Thyroid gland (tissue), 4 donors: Measurements from ENCODE around the gene NAA16. TPM values are rescaled to one million over a fixed set of nuclear protein-coding genes. Genes with fewer than 3 reads are reported as not detected.

Source experiments
- DNase-seq, 2 donors: peaks; one replicate each; pipeline ENCODE4 v3.0.0-alpha.2; 2019
- H3K27ac ChIP-seq, 3 donors: fragments of 200-600 bp; sonication (generic); 1 replicate in 2 of 3; 2 replicates in 1 of 3; pipeline ENCODE4 v1.5.1; 2016 to 2019; ENCODE audit warnings: mild to moderate bottlenecking in 1 of 3, moderate library complexity in 1 of 3
- H3K27me3 ChIP-seq: fragments of 200-600 bp; sonication (generic); one replicate; pipeline ENCODE4 v1.5.1; 2019
- H3K36me3 ChIP-seq, 2 donors: fragments of 200-600 bp; sonication (generic); one replicate each; pipeline ENCODE4 v1.5.1; 2016 to 2019
- H3K4me1 ChIP-seq, 2 donors: fragments of 200-600 bp; sonication (generic); one replicate each; pipeline ENCODE4 v1.5.1; 2017 to 2019
- H3K4me3 ChIP-seq, 3 donors: fragments of 200-600 bp; sonication (generic); replicated peaks in 1 of 3; 1 replicate in 2 of 3; 2 replicates in 1 of 3; pipeline ENCODE4 v1.5.1; 2016; ENCODE audit warnings: mild to moderate bottlenecking in 1 of 3
- H3K9me3 ChIP-seq: fragments of 200-600 bp; sonication (generic); one replicate; pipeline ENCODE4 v1.5.1; 2017
- POLR2A ChIP-seq, 2 donors: fragments of 450-650 bp; IDR thresholded peaks; one replicate each; pipeline ENCODE4 v1.6.1; 2017; ENCODE audit warnings: antibody characterized with exemption in 2 of 2, mild to moderate bottlenecking in 2 of 2, moderate library complexity in 1 of 2
- WGBS, 2 donors: methylation state at CpG; one replicate each; pipeline ENCODE4 v1.1.5; 2017; 5-methylcytosine and 5-hydroxymethylcytosine counted together
- intact Hi-C: fragments of 100-400 bp; cut with DNase I; formaldehyde crosslinking; loops from one replicate; pipeline ENCODE4 v1.15.1; 2023
- total RNA-seq, 4 donors: library from RNA; depleted of rRNA; stranded (reverse); fragments of >200 nt; gene quantifications; one replicate each; pipeline ENCODE4 v1.2.3, GENCODE V29; 2016
- TF ChIP-seq, protein P1 (sequence below), 6 experiments: fragments of 200-600 bp in 3 of 6; fragments of 450-650 bp in 3 of 6; sonication (generic) in 3 of 6; IDR thresholded peaks; one replicate each; pipeline ENCODE4 v1.5.1; 2016 to 2019; ENCODE audit warnings: antibody characterized with exemption in 6 of 6, mild to moderate bottlenecking in 2 of 6, inconsistent platforms in 1 of 6, moderate library complexity in 1 of 6

NAA16 gene
- total RNA-seq, 4 donors from 2014 or later = 16.9 to 42.7 (median 19.0) TPM

DNA sequence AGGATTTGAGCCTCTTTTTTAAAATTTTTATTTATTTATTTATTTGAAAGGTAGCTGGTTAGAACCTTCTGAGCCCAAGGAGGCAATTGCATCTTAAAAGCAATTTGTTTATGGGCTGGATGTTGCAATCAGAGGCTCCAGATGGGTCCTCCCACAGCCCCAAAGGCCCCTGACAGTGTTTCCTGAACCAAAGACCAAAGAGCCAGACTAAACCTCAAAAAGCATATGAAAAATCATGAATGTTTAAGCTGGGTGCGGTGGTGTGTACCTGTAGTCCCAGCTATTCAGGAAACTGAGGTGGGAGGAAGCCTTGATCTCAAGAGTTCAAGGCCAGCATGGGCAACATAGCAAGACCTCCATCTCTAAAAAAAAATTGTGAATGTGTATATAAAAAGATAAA is 78.5 kb downstream of the NAA16 start:
- Histone ChIP-seq H3K4me1 (no peaks in the 10 kb centered on the region), H3K9me3 (no peaks in the 10 kb centered on the region), H3K4me3 (no peak overlapping the region), H3K27me3 (no peaks in the 10 kb centered on the region), H3K27ac (no peak overlapping the region), H3K36me3 (no peaks in the 10 kb centered on the region)
- DNase-seq = no peak
- intact Hi-C loops = no loop called here
- TF ChIP-seq, protein P1, sequence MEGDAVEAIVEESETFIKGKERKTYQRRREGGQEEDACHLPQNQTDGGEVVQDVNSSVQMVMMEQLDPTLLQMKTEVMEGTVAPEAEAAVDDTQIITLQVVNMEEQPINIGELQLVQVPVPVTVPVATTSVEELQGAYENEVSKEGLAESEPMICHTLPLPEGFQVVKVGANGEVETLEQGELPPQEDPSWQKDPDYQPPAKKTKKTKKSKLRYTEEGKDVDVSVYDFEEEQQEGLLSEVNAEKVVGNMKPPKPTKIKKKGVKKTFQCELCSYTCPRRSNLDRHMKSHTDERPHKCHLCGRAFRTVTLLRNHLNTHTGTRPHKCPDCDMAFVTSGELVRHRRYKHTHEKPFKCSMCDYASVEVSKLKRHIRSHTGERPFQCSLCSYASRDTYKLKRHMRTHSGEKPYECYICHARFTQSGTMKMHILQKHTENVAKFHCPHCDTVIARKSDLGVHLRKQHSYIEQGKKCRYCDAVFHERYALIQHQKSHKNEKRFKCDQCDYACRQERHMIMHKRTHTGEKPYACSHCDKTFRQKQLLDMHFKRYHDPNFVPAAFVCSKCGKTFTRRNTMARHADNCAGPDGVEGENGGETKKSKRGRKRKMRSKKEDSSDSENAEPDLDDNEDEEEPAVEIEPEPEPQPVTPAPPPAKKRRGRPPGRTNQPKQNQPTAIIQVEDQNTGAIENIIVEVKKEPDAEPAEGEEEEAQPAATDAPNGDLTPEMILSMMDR (IDR thresholded peaks at IDR 0.05) = no peak
- no peak for TF ChIP-seq POLR2A (IDR thresholded peaks at IDR 0.05)
- 84 to 92% methylated on average over 1 of the region's 1 CpG for WGBS, 2 donors

DNA sequence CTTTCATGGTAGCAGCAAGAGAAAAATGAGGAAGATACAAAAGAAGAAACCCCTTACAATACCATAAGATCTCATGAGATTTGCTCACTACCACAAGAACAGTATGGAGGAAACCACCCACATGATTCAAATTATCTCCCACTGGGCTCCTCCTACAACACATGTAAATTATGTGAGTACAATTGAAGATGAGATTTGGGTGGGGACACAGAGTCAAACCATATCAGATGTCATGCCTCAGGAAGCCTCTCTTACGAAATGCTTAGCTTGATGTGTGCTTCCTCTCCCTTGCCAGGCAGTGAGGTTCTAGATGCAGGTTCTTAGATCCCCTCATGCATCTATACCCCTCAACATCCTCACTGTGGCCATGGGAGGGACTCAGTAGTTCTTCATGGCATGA is 83.1 kb downstream of the NAA16 start:
- Histone ChIP-seq H3K27ac (no peak overlapping the region), H3K36me3 (no peaks in the 10 kb centered on the region), H3K27me3 (no peaks in the 10 kb centered on the region), H3K4me1 (no peaks in the 10 kb centered on the region), H3K4me3 (no peak overlapping the region), H3K9me3 (no peaks in the 10 kb centered on the region)
- intact Hi-C loops = no loop called here
- 83 to 100% methylated on average over 1 of the region's 1 CpG for WGBS, 2 donors
- no peak for DNase-seq
- TF ChIP-seq POLR2A (IDR thresholded peaks at IDR 0.05) = no peak
- TF ChIP-seq, protein P1 (IDR thresholded peaks at IDR 0.05) = no peak

DNA sequence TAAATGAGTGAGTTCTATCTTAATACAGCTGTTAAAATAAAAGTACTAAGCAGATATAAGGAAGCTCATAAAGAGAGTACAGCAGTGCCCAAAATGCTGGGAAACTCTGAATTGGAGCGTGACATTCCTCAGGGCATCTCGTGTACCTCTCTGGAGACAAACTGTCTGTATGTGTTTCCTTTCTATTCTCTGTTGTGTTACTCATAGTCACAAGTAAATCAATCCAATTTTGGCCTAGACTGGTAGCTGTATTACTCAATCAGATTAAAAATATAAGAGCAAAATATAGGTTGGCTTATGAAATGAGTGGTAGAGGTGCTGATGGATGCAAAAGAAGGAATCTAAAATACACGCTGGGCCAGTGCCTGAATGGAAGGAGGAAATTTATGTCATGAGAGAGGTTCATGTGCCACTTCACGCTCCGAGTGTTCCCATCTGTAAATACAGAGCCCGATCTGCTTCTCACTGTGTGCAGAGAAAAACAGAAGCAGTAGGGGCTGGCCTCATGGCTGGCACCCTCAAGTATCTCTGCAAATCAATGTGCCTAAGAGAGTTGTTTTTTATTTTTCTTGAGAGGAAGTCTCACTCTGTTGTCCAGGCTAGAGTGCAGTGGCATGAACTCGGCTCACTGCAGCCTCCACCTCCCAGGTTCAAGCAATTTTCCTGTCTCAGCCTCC is 87.6 kb downstream of the NAA16 start:
- Histone ChIP-seq H3K36me3 (no peaks in the 10 kb centered on the region), H3K27ac (no peak overlapping the region), H3K9me3 (no peaks in the 10 kb centered on the region), H3K4me1 (no peaks in the 10 kb centered on the region), H3K4me3 (no peak overlapping the region), H3K27me3 (no peaks in the 10 kb centered on the region)
- DNase-seq = no peak
- TF ChIP-seq, protein P1 (IDR thresholded peaks at IDR 0.05) = no peak
- WGBS, 2 donors = 69 to 71% methylated on average over 7 of the region's 7 CpGs
- intact Hi-C loops = no loop called here

DNA sequence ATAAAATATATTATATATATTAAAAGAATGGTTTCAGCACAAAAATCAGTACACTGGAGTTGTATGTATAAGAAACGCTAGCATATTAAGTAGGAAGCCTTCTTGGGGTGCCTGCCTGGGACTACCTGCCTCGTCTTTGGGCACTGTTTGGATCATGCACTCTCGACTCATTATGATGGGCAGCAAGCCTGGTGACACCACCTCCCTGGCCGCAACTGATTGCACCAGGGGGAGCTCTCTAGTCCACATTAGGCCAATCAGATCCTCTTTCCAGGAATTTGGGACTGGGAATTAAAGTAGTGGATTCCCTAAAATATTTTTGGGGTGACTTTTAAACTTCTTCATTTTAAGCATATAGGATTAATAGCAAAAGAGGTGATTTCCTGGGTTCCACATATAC is 90.3 kb downstream of the NAA16 start:
- no peak overlapping the region for H3K27ac ChIP-seq
- H3K27me3 ChIP-seq = no peaks in the 10 kb centered on the region
- TF ChIP-seq, protein P1 (IDR thresholded peaks at IDR 0.05) = no peak
- TF ChIP-seq POLR2A (IDR thresholded peaks at IDR 0.05) = no peak
- intact Hi-C loops = no loop called here
- H3K36me3 ChIP-seq = no peaks in the 10 kb centered on the region
- no peak for DNase-seq
- H3K9me3 ChIP-seq = no peaks in the 10 kb centered on the region
- WGBS, 2 donors = 83 to 85% methylated on average over 4 of the region's 4 CpGs
- no peak overlapping the region for H3K4me3 ChIP-seq
- no peaks in the 10 kb centered on the region for H3K4me1 ChIP-seq

DNA sequence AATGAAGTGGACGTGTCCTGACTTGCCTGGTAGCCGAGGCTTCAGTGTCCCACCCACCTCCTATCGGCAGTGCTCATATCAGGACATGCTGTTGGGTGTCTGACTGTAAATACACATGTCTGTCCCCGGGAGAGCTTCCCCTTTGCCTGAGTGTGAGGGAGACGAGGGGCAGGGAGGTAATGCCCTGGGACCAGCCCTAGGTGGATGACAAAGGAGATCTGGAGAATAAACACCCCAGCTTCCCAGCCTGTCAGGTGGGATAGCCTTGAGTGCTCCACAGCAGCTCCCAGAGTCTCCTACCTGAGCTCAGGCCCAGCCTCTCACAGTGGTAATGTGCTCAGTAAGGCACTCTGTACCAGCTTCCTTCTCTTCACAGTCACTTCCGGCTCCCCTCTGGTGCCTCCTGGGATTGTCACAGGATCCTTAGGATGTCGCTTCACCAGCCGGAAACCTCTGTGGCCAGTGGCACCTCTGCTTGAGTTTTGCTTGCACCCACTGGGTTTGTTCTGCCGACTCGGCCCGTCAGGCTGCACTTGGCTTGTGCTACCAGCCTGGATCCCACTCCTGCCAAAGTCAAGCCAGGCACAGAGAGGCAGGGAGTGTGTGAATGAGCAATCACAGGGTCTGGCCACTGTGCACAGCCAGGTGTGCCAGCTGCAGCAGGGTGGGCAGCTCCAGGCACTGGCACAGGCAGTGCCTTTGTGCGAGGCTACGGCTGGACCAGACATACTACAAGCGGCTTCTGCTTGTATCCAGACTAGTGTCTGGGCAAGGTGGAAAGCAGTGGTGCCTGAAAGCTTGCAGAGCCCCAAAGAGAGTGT is 91.8 kb downstream of the NAA16 start:
- 81 to 85% methylated on average over 14 of the region's 14 CpGs for WGBS, 2 donors
- H3K9me3 ChIP-seq = no peaks in the 10 kb centered on the region
- H3K27ac ChIP-seq = no peak overlapping the region
- H3K4me3 ChIP-seq = no peak overlapping the region
- no peak for TF ChIP-seq POLR2A (IDR thresholded peaks at IDR 0.05)
- TF ChIP-seq, protein P1 (IDR thresholded peaks at IDR 0.05) = no peak
- H3K36me3 ChIP-seq = no peaks in the 10 kb centered on the region
- intact Hi-C loops = no loop called here
- no peaks in the 10 kb centered on the region for H3K27me3 ChIP-seq
- no peak for DNase-seq
- H3K4me1 ChIP-seq = no peaks in the 10 kb centered on the region
